GM12874 (cell line): Measurements from ENCODE around the gene EPHA3.
A peak's percentile ranks its signal among the peaks of the same experiment; 100 is the strongest.

Source experiments
- CTCF ChIP-seq: IDR thresholded peaks from 2 replicates; pipeline ENCODE4 v1.5.1; 2011; ENCODE audit warnings: low read depth, mild to moderate bottlenecking, control low read depth, low read length, moderate library complexity; ENCODE audit not compliant: insufficient read depth

EPHA3 gene

DNA sequence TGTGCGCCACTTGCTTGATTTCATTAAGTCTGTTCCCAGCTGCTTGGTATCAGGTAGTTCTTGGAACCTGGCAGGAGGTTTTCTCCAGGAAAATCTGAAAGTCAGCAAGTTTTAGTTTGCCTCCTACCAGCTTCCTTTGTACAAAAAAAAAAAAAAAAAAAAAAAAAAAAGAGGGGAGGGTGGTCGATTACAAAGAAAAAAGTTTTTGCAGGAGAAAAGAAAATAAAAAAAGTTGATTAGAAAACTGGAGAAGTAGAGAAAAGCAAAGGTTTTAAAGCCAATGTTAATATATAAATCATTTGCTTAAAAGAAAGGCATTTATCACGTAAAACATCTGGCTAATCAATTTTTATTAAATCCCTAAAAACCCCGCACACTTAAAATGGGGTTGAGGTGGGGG lies 5.9 kb downstream of the EPHA3 start:
- TF ChIP-seq CTCF, result no peak

DNA sequence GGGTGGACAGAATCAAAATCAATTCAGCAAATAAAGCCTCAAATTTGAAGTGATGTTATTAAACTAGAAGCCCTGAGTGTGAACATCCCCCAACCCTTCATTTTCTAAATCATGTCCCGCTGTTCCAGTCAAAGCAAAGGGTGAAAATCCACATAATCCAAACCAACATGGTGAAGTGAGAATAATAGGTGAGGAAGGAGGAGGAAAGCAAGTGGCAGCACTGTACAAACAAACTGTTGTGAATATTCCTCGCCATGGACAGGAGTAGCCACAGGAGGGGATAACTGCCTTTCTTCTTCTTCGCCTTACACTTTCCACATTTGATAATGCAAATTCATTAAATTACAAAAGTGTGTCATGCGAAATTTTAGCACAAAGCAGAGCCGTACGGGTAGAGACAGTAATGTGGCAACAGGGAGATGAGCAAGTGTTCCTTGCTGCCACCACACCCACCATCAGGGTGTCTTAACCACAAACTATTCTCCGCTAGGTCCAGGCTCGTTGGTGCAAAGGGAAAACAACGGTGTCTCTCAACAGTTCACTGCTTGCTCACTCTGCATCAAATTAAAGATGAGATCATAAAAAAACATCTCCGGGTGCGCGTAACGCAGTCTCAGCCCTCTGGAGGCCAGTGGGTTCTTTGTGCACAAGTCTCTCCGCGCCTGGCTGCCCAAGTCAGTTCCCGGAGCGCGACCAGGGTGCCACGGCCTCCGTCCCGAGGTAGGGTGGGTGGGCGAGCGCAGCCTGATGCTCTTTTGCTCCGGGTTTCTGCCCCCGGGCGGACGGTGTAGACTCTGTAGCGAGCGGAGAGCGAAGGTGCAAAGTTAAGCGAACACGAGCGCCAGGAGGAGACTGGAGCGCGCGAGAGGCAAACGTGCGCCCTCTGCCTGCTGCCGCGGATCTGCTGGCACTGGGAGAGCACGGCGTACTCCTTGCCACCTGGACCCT lies 6.7 kb downstream of the EPHA3 start:
- TF ChIP-seq CTCF, result peak; percentile 61

DNA sequence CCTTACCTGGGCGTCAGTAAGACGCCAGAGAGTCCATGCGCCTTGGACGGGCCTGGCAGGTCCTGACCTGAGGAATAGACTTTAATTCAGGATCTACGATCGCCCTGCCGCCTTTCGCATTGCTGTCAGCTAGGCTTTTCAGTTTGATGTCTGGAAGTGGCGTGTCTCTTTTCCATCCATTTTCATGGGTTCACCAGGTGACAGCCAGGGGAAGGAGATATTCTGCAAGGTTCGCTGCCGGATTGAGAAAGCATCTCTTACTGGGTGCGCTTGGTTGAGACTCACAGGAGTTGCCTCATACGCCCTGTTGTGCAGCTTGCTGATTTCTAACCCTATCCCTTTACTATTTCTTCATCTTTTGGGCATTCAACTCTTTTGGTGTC lies 7.4 kb downstream of the EPHA3 start:
- no peak for TF ChIP-seq CTCF

DNA sequence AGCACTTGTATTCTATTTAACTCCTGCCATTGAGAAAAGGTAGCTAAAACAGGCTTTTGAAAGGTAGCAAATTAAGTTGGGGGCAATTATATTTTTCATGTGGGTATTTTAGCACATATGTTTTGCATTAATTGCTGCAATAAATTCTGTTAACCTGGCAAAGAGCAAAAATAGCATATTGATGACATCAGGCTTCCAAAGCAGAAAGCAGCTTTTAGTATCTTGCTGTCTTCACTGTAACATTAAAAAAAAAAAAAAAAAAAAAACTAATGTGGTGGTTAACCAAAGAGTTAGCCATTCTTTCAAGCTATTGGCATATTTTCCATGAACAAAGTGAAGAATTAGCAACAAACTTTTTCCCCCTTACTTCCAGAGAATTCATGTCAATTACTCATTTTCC lies 9.1 kb downstream of the EPHA3 start:
- no peak for TF ChIP-seq CTCF

DNA sequence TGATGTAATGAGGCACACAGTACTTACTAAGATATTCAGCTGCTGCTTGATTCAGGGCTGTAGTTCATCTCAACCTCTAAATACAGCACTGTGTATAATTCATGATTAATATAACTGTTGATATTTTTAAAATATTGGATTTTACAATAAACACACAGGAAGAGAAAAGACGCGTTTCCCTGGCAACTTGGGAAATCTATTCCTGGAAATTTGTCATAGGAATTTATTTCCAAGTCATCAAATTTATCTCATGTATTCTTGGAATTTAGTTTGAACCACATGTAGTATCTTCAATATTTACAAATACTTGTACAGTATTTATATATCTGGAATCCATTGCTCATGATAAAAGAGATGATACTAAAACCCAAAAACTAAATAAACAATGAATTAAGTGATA lies 30.6 kb downstream of the EPHA3 start:
- no peak for TF ChIP-seq CTCF

DNA sequence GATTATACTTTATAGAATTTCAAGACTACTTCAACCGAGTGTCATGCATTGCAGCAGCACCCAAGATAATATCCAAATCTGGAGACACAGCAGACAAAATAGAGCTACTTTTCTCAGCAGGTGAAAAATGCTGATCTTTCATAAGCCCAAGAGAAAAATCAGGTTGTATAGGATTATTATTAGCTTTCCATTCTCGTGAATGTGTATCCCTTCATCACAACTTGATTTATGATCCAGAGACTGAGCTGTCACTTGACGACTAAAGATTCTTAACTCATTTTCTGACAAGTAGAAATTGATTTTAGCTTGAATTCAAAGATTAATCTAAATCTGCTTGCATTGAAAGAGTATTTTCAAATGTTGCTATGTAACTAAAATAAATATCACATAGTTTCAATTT lies 32.4 kb downstream of the EPHA3 start:
- no peak for TF ChIP-seq CTCF

DNA sequence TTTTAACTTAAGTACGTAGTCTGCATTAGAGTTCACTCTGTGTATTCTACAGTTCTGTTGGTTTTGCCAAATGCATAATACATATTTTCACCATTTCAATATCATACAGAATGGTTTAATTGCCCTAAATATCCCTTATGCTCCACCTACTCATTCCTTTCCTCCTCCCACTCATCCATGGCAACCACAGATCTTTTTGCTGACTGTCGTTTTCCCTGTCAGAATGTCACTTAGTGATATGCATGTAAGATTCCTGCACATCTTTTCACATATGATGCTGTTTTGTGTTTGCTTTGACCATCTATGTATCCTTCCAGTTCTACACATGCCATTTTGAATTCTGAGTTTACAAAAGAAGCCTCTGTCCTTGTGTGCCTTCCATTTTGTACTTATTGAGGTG lies 36.7 kb downstream of the EPHA3 start:
- TF ChIP-seq CTCF, result no peak

DNA sequence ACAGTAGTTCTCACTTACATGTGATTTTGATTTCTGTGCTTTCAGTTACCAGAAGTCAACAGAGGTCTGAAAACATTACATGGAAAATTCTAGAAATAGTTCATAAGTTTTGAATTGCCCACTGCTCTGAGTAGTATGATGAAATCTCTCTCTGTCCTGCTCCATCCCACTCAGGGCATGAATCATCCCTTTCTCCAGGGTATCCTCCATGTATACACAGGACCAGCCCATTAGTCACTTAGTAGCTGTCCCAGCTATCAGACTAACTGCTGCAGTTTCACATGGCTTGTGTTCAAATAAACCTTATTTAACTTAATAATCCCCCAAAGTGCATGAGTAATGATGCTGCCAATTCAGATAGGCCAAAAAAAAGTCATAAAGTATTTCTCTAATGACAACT lies 38.6 kb downstream of the EPHA3 start:
- TF ChIP-seq CTCF, result no peak
